HG02642 (cell line): ENCODE data around the gene UBR3.

Source experiments
- ATAC-seq: cut with Tn5 transposase; IDR thresholded peaks from one replicate; pipeline ENCODE4 v1.9.1; 2021; ENCODE audit warnings: mild to moderate bottlenecking; ENCODE audit not compliant: unreplicated experiment, poor library complexity

UBR3 gene

GRCh38 chr2:169983506-169983905, 156.3 kb downstream of the UBR3 start:
- no peak for ATAC-seq

- ATAC-seq, result no peak
Measured at GRCh38 chr2:169984145-169984544, 156.9 kb downstream of the UBR3 start.

- no peak for ATAC-seq
Measured at GRCh38 chr2:169994752-169995151, 167.5 kb downstream of the UBR3 start.

- no peak for ATAC-seq
Measured at GRCh38 chr2:169997140-169997887, 170.1 kb downstream of the UBR3 start.

GRCh38 chr2:169999054-169999453, 171.8 kb downstream of the UBR3 start:
- ATAC-seq, result no peak

- ATAC-seq, result no peak
Measured at GRCh38 chr2:170002096-170002495, 174.8 kb downstream of the UBR3 start.

GRCh38 chr2:170005702-170006101, 178.4 kb downstream of the UBR3 start:
- no peak for ATAC-seq

GRCh38 chr2:170006587-170007325, 179.5 kb downstream of the UBR3 start:
- ATAC-seq, result no peak

GRCh38 chr2:170009209-170009608, 182.0 kb downstream of the UBR3 start:
- ATAC-seq, result no peak

GRCh38 chr2:170012773-170013172, 185.5 kb downstream of the UBR3 start:
- no peak for ATAC-seq

GRCh38 chr2:170013802-170014551, 186.7 kb downstream of the UBR3 start:
- ATAC-seq, result no peak

GRCh38 chr2:170014769-170015168, 187.5 kb downstream of the UBR3 start:
- no peak for ATAC-seq

- no peak for ATAC-seq
Measured at GRCh38 chr2:170017860-170018532, 190.7 kb downstream of the UBR3 start.

GRCh38 chr2:170019060-170019805, 192.0 kb downstream of the UBR3 start:
- no peak for ATAC-seq

- ATAC-seq, result no peak
Measured at GRCh38 chr2:170020777-170021176, 193.5 kb downstream of the UBR3 start.

GRCh38 chr2:170022692-170023091, 195.4 kb downstream of the UBR3 start:
- ATAC-seq, result no peak

- no peak for ATAC-seq
Measured at GRCh38 chr2:170024721-170025120, 197.5 kb downstream of the UBR3 start.

GRCh38 chr2:170025223-170025622, 198.0 kb downstream of the UBR3 start:
- ATAC-seq, result no peak

- no peak for ATAC-seq
Measured at GRCh38 chr2:170026361-170026760, 199.1 kb downstream of the UBR3 start.

GRCh38 chr2:170029551-170029950, 202.3 kb downstream of the UBR3 start:
- no peak for ATAC-seq
